Measurements from ENCODE around the gene TMEM116.
A peak's percentile ranks its signal among the peaks of the same experiment; 100 is the strongest.
"Not testable (repeated sequence)": the region's sequence is repeated elsewhere in the genome, so short reads cannot be mapped to it uniquely, and the experiment has no call there.

TMEM116 gene

DNA sequence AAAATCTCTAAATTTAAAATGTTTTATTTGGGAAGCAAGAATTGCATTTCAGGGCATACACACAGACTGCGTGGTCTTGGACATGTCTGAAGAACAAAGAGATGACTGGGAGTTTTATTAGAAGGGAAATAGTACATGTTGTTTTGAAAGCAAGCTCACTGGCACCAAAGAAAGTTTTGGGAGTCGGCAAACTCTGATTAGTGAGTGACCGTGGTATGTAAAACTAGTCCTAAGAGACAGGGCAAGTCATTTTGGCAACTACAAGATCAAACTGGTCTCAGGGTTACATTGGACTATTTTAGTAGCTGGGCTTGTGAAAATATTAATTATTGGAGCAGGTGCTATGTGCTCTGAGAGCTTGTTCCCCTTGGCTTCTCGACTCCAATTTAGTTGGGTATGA is 14.9 kb downstream of the TMEM116 start:
- Histone ChIP-seq H3F3A (ENCODE audit: control insufficient read depth, insufficient read depth) (peaks cover 8% of the 10 kb centered on the region; the same call in 1 of the 2 replicates), H3K9me3 (ENCODE audit: control insufficient read depth, insufficient read depth, low read length) (no peaks in the 10 kb centered on the region), H3K4me3 (ENCODE audit: low read length) (no peak overlapping the region), H3K36me3 (ENCODE audit: control insufficient read depth, low read length) (peaks cover 15% of the 10 kb centered on the region), H3K79me2 (ENCODE audit: control insufficient read depth, low read length) (no peaks in the 10 kb centered on the region), H4K20me1 (ENCODE audit: control insufficient read depth, insufficient read depth, low read depth, low read length) (no peaks in the 10 kb centered on the region), H3K4me2 (ENCODE audit: low read length) (no peak overlapping the region), H3K9me2 (replicated peaks; ENCODE audit: control insufficient read depth, low read length) (no peaks in the 10 kb centered on the region), H3K27ac (ENCODE audit: low read depth, low read length) (no peak overlapping the region), H3K27me3 (ENCODE audit: control insufficient read depth, low read length) (no peaks in the 10 kb centered on the region), H3K4me1 (ENCODE audit: control insufficient read depth, low read length) (peaks cover 56% of the 10 kb centered on the region)
- TF ChIP-seq EZH2phosphoT487 (IDR thresholded peaks at IDR 0.05; ENCODE audit: borderline replicate concordance, low read length): no peak
- TF ChIP-seq CTCF (IDR thresholded peaks at IDR 0.05; ENCODE audit: low read depth, low read length, poor library complexity, severe bottlenecking): no peak

GRCh38 chr12:111997300-111997699 is 15.7 kb downstream of the TMEM116 start:
- Histone ChIP-seq H3K4me1 (ENCODE audit: control insufficient read depth, low read length) (peaks cover 49% of the 10 kb centered on the region), H3K79me2 (ENCODE audit: control insufficient read depth, low read length) (no peaks in the 10 kb centered on the region), H3K27ac (ENCODE audit: low read depth, low read length) (no peak overlapping the region), H3K9me2 (replicated peaks; ENCODE audit: control insufficient read depth, low read length) (no peaks in the 10 kb centered on the region), H3K4me2 (ENCODE audit: low read length) (no peak overlapping the region), H4K20me1 (ENCODE audit: control insufficient read depth, insufficient read depth, low read depth, low read length) (no peaks in the 10 kb centered on the region), H3K36me3 (ENCODE audit: control insufficient read depth, low read length) (peaks cover 15% of the 10 kb centered on the region), H3K27me3 (ENCODE audit: control insufficient read depth, low read length) (no peaks in the 10 kb centered on the region), H3F3A (ENCODE audit: control insufficient read depth, insufficient read depth) (peaks cover 5% of the 10 kb centered on the region; the same call in 1 of the 2 replicates), H3K4me3 (ENCODE audit: low read length) (no peak overlapping the region), H3K9me3 (ENCODE audit: control insufficient read depth, insufficient read depth, low read length) (no peaks in the 10 kb centered on the region)
- no peak for TF ChIP-seq CTCF (IDR thresholded peaks at IDR 0.05; ENCODE audit: low read depth, low read length, poor library complexity, severe bottlenecking)
- TF ChIP-seq EZH2phosphoT487 (IDR thresholded peaks at IDR 0.05; ENCODE audit: borderline replicate concordance, low read length): no peak

- no peaks in the 10 kb centered on the region for H3K9me2 ChIP-seq (replicated peaks; ENCODE audit: control insufficient read depth, low read length)
- H3K27ac ChIP-seq (ENCODE audit: low read depth, low read length): no peak overlapping the region
- no peak overlapping the region for H3K4me3 ChIP-seq (ENCODE audit: low read length)
- H3K36me3 ChIP-seq (ENCODE audit: control insufficient read depth, low read length): peaks cover 9% of the 10 kb centered on the region; the same call in 1 of the 2 replicates
- TF ChIP-seq CTCF (IDR thresholded peaks at IDR 0.05; ENCODE audit: low read depth, low read length, poor library complexity, severe bottlenecking) (no peak), EZH2phosphoT487 (IDR thresholded peaks at IDR 0.05; ENCODE audit: borderline replicate concordance, low read length) (no peak)
- H3F3A ChIP-seq (ENCODE audit: control insufficient read depth, insufficient read depth): peaks cover 5% of the 10 kb centered on the region; the same call in 1 of the 2 replicates
- H3K4me2 ChIP-seq (ENCODE audit: low read length): peak overlapping the region; percentile 42
- no peaks in the 10 kb centered on the region for H3K27me3 ChIP-seq (ENCODE audit: control insufficient read depth, low read length)
- H4K20me1 ChIP-seq (ENCODE audit: control insufficient read depth, insufficient read depth, low read depth, low read length): no peaks in the 10 kb centered on the region
- H3K4me1 ChIP-seq (ENCODE audit: control insufficient read depth, low read length): peaks cover 36% of the 10 kb centered on the region
- H3K79me2 ChIP-seq (ENCODE audit: control insufficient read depth, low read length): no peaks in the 10 kb centered on the region
- no peaks in the 10 kb centered on the region for H3K9me3 ChIP-seq (ENCODE audit: control insufficient read depth, insufficient read depth, low read length)
These were observed 17.0 kb downstream of the TMEM116 start for GRCh38 chr12:111995782-111996480.

- H3K79me2 ChIP-seq (ENCODE audit: control insufficient read depth, low read length); H3K36me3 ChIP-seq (ENCODE audit: control insufficient read depth, low read length); H3K9me2 ChIP-seq (replicated peaks; ENCODE audit: control insufficient read depth, low read length); H3F3A ChIP-seq (ENCODE audit: control insufficient read depth, insufficient read depth); H4K20me1 ChIP-seq (ENCODE audit: control insufficient read depth, insufficient read depth, low read depth, low read length); H3K27me3 ChIP-seq (ENCODE audit: control insufficient read depth, low read length); H3K9me3 ChIP-seq (ENCODE audit: control insufficient read depth, insufficient read depth, low read length); H3K27ac ChIP-seq (ENCODE audit: low read depth, low read length): not testable (repeated sequence)
- Histone ChIP-seq H3K4me3 (ENCODE audit: low read length) (peak overlapping the region; percentile 34), H3K4me1 (ENCODE audit: control insufficient read depth, low read length) (peaks cover 36% of the 10 kb centered on the region), H3K4me2 (ENCODE audit: low read length) (peak overlapping the region; percentile 56)
These were observed 18.5 kb downstream of the TMEM116 start for GRCh38 chr12:111994211-111995111.

Measured in DOHH2 (cell line).